ENCODE results near the gene RPS3. TPM values are rescaled to one million over a fixed set of nuclear protein-coding genes. Genes with fewer than 3 reads are reported as not detected.

The RPS3 gene
- total and polyA plus RNA-seq, 2 of the 13 experiments (the other 11 are each of a cell fraction or from before 2014, with no cell fraction given): 2,143 to 3,616 TPM

- TF ChIP-seq ZNF280B (CRISPR knock-in tag; IDR thresholded peaks at IDR 0.05; ENCODE audit: borderline replicate concordance) (no peak), POLR2AphosphoS5 (IDR thresholded peaks at IDR 0.05; ENCODE audit: low read depth, low read length) (no peak), ZNF124 (CRISPR knock-in tag; IDR thresholded peaks at IDR 0.05) (no peak), KLF13 (CRISPR knock-in tag; IDR thresholded peaks at IDR 0.05) (no peak), SMYD3 (CRISPR knock-in tag; IDR thresholded peaks at IDR 0.05) (peak; percentile 61; the same call in 1 of the 2 replicates), ZNF589 (CRISPR knock-in tag; conservative IDR thresholded peaks at IDR 0.05) (no peak), ZNF687 (CRISPR knock-in tag; IDR thresholded peaks at IDR 0.05) (peak; percentile 82), IRF9 (CRISPR knock-in tag; IDR thresholded peaks at IDR 0.05; ENCODE audit: borderline replicate concordance) (no peak), RARA (CRISPR knock-in tag; IDR thresholded peaks at IDR 0.05) (0 out of 2 replicates have a peak, but pooled peaks have one; percentile 20), KLF6 (CRISPR knock-in tag; IDR thresholded peaks at IDR 0.05) (no peak), ZNF775 (CRISPR knock-in tag; IDR thresholded peaks at IDR 0.05; ENCODE audit: borderline replicate concordance) (no peak), HMG20B (CRISPR knock-in tag; conservative IDR thresholded peaks at IDR 0.05) (no peak), BRCA1 (CRISPR knock-in tag; IDR thresholded peaks at IDR 0.05) (no peak), ZNF224 (CRISPR knock-in tag; IDR thresholded peaks at IDR 0.05) (no peak), ZNF232 (CRISPR knock-in tag; IDR thresholded peaks at IDR 0.05; ENCODE audit: borderline replicate concordance) (no peak), ZNF614 (CRISPR knock-in tag; IDR thresholded peaks at IDR 0.05; ENCODE audit: borderline replicate concordance) (no peak), ZNF329 (CRISPR knock-in tag; IDR thresholded peaks at IDR 0.05; ENCODE audit: low read depth) (no peak), THAP7 (CRISPR knock-in tag; IDR thresholded peaks at IDR 0.05) (no peak), HNF1B (CRISPR knock-in tag; IDR thresholded peaks at IDR 0.05) (peak; percentile 45; the same call in 1 of the 2 replicates)
These were observed 23.2 kb downstream of the RPS3 start (continued) for GRCh38 chr11:75422248-75423231.

All from HepG2 (cell line).